GM18951 (cell line): ENCODE measurements around the gene BRD2.

Experiments
- POLR2A ChIP-seq: IDR thresholded peaks from 4 replicates; pipeline ENCODE4 v1.6.1; 2011; ENCODE audit warnings: mild to moderate bottlenecking; ENCODE audit not compliant: insufficient read length, insufficient read depth; ENCODE audit errors: extremely low read depth
- in situ Hi-C: fragments of 300-500 bp; cut with MboI; formaldehyde crosslinking; loops from one replicate; pipeline ENCODE4 v1.12.0; 2022; ENCODE audit warnings: low sequenced_read_pairs, mixed read lengths, inconsistent platforms; ENCODE audit not compliant: unreplicated experiment

BRD2 gene

GRCh38 chr6:32982702-32983492, 14.5 kb downstream of the BRD2 start:
- in situ Hi-C loops = no loop called here
- TF ChIP-seq POLR2A = peak; percentile 39

GRCh38 chr6:32983493-32983848, 15.1 kb downstream of the BRD2 start:
- in situ Hi-C loops = no loop called here
- no peak for TF ChIP-seq POLR2A

- no peak for TF ChIP-seq POLR2A
- in situ Hi-C loops = no loop called here
These were observed 15.7 kb downstream of the BRD2 start for GRCh38 chr6:32983964-32984621.

- in situ Hi-C loops = no loop called here
- no peak for TF ChIP-seq POLR2A
These were observed 16.4 kb downstream of the BRD2 start for GRCh38 chr6:32984622-32985389.

- TF ChIP-seq POLR2A = no peak
- in situ Hi-C loops = no loop called here
These were observed 21.0 kb downstream of the BRD2 start for GRCh38 chr6:32989368-32989767.

GRCh38 chr6:32991972-32992371, 23.6 kb downstream of the BRD2 start:
- no peak for TF ChIP-seq POLR2A
- in situ Hi-C loops = no loop called here

- in situ Hi-C loops = no loop called here
- TF ChIP-seq POLR2A = no peak
These were observed 25.1 kb downstream of the BRD2 start for GRCh38 chr6:32993363-32993973.

- no peak for TF ChIP-seq POLR2A
- in situ Hi-C loops = no loop called here
These were observed 27.1 kb downstream of the BRD2 start for GRCh38 chr6:32995448-32995847.

GRCh38 chr6:33000055-33000454, 31.7 kb downstream of the BRD2 start:
- TF ChIP-seq POLR2A = no peak
- in situ Hi-C loops = no loop called here

- no peak for TF ChIP-seq POLR2A
- in situ Hi-C loops = no loop called here
These were observed 33.3 kb downstream of the BRD2 start for GRCh38 chr6:33001685-33002084.

GRCh38 chr6:33004940-33005339, 36.5 kb downstream of the BRD2 start:
- in situ Hi-C loops = no loop called here
- TF ChIP-seq POLR2A = no peak

GRCh38 chr6:33007831-33008400, 39.5 kb downstream of the BRD2 start:
- TF ChIP-seq POLR2A = no peak
- in situ Hi-C loops = no loop called here

- peak; percentile 82 for TF ChIP-seq POLR2A
- in situ Hi-C loops = no loop called here
These were observed 40.8 kb downstream of the BRD2 start, which contains the start of gene HLA-DOA for GRCh38 chr6:33008944-33009861. HLA-DOA (minus strand) TSS chr6:33009591.
